D341Med (cell line): ENCODE results near the gene MYZAP.
A peak's percentile ranks its signal among the peaks of the same experiment; 100 is the strongest.

Experiments
- DNase-seq: peaks from one replicate; pipeline ENCODE4 v3.0.0; 2012; ENCODE audit warnings: low spot score

Gene MYZAP

GRCh38 chr15:57591822-57592367 is at the start of gene MYZAP:
Gene MYZAP (plus strand): TSS chr15:57591904. CDS start chr15:57592035, 131 bp downstream.
- peak; percentile 75 for DNase-seq

- no peak for DNase-seq
Measured at GRCh38 chr15:57542505-57542817, 49.2 kb upstream of the MYZAP start.

GRCh38 chr15:57544848-57545480 is 46.7 kb upstream of the MYZAP start:
- no peak for DNase-seq

- DNase-seq, result no peak
Measured at GRCh38 chr15:57545995-57546394, 45.7 kb upstream of the MYZAP start.

DNA sequence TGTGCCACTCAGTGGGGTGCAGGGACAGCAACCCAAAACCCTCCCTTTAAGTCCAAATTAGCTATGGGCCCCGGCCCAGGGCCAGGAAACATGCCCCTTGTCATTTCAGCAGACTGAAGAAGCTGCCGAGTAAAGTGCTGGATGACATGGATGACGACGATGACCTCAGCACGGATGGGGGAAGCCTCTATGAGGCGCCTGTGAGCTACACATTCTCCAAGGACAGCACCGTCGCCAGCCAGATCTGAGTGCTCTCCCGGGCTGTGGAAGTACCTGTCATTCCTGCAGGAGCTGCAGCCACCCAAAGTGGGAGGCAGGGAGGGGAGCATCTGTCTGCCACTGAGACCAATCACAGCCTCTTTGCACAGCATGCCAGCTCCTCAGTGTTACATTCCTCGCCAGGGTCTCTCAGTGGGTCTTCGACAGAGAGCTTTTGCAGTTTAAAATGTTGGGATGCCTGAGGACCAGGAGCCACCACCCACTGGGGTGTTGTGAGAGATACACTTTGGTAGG is 44.4 kb upstream of the MYZAP start:
- no peak for DNase-seq

- no peak for DNase-seq
Measured at GRCh38 chr15:57548351-57548750, 43.4 kb upstream of the MYZAP start.

- DNase-seq, result no peak
Measured at GRCh38 chr15:57548835-57549234, 42.9 kb upstream of the MYZAP start.

DNA sequence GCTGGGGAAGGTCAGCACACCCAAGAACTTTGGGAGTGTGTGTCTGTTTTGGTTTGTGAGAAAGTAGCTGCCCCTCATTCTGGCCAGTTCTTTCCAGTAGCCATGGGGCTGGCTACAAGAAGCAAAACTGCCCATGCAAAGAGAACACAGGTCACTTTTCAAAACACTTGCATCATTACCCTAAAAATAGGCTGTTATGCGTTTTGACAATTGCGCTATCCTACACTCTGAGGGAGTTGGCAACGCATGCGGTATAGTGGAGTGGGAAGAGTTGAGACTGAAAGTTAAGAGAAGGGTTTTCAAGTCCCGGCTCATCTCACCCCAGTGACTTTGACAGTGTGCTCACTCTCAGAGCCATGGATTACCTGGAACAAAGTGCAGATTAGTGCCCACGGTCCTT is 41.8 kb upstream of the MYZAP start:
- DNase-seq, result no peak

DNA sequence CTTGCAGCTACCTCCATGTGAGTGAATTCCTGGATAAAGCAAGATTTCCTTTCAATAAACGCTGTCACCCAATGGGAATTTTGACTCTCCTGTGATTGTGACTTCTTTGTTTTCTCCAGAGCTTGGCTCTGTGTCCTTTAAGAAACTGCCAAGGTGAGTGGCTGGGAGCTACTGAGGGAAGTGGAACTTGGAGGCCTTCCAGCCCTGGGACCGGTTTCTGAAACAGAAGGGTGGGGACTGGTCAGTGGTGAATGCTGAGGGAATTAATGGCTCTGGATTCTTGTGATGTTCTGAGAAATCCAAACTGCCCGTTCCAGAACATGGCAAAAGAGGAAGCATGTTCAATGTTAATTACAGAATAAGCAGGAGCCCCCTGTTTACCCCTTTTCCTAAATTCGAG is 41.1 kb upstream of the MYZAP start:
- DNase-seq, result no peak

- DNase-seq, result no peak
Measured at GRCh38 chr15:57551715-57552677, 39.7 kb upstream of the MYZAP start.

- no peak for DNase-seq
Measured at GRCh38 chr15:57552678-57553334, 38.9 kb upstream of the MYZAP start.

GRCh38 chr15:57553526-57553925 is 38.2 kb upstream of the MYZAP start:
- DNase-seq, result no peak

DNA sequence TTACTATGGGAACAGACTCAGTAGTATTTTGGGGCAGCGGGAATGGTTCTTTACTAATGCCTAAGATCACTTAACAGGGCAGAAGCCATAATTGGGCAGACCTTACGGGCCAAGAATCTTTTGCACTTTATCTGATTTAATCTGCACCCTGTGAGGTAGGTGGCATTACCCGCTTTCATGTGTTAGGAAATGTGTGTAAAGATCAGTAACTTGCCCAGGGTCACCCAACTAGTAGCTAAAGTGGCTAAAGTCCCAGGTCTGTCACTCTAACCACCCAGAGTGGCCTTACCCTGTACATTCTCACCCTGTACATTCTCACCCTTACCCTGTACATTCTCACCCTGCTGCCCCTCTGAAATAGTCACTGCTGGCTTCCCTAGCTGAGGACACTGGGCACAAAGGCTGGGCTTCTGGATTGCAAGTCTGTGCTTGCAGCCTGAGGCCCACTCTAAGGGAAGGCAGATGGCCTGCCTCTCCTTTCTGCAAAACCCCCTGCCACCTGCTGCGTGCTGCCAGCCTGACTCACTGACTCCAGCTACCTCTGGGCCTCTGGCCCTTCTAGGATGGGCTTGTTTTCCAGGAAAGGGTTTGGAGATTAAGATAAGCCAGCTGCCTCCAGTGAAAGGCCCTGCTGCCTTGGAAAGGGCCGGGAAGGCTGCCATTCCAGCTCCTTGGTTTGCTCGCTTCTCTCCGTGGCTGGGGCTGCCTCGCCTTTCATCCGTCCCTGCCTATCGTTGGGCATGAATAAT is 37.5 kb upstream of the MYZAP start:
- DNase-seq, result no peak

GRCh38 chr15:57554812-57555179 is 36.9 kb upstream of the MYZAP start:
- DNase-seq, result no peak

- no peak for DNase-seq
Measured at GRCh38 chr15:57555270-57555669, 36.4 kb upstream of the MYZAP start.

GRCh38 chr15:57556040-57556439 is 35.7 kb upstream of the MYZAP start:
- no peak for DNase-seq

- no peak for DNase-seq
Measured at GRCh38 chr15:57557267-57557666, 34.4 kb upstream of the MYZAP start.

- DNase-seq, result no peak
Measured at GRCh38 chr15:57557810-57558209, 33.9 kb upstream of the MYZAP start.

DNA sequence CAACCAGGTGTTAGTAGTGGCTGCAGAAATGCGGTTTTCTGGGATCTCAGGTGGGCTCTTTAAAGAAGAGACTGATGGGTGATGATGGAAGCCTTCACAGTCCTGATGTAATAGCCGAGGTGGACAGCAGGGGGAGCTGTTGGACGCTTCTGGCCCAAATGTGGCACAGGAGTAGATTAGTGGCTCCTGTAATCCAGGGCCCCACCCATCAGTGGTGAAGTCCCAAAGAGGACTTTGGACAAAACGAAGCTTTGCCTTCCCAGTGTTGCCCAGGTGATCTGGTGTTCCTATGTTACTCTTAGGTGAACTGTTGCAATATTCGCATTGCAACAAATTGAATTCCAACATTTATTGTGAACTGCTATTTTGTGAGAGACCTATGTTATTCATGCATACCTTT is 31.8 kb upstream of the MYZAP start:
- DNase-seq, result peak; percentile 80

DNA sequence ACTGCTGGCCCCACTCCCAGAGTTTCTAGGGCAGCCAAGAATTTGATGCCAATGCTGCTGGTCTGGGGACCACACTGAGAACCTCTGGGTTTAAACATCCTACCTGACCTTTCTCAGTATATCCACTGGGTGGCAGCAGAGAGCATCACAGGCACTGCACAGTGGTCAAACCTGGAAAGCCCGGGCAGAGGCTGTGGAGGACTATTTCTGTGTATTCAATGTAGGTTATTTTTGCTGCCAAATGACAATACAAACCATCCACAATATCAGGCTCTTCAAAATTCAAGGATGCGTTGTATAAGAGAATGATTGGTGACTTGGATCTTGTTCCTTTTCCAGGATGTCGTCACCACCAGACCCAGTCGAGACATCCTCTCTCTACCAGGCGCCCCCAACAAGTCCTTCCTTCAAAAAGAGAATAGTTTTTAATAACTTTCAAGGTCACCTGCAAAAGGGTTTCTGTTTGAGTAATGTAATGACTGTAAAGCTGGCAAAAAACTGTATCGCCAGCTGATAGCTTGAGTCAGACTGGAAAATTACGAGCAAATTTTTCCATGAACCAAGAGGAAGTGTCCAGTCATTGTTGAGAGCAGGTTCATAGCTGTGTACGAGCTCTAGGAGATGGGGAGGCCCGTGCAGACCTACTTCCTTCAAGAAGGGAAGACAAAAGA is 30.5 kb upstream of the MYZAP start:
- DNase-seq, result peak; percentile 77

DNA sequence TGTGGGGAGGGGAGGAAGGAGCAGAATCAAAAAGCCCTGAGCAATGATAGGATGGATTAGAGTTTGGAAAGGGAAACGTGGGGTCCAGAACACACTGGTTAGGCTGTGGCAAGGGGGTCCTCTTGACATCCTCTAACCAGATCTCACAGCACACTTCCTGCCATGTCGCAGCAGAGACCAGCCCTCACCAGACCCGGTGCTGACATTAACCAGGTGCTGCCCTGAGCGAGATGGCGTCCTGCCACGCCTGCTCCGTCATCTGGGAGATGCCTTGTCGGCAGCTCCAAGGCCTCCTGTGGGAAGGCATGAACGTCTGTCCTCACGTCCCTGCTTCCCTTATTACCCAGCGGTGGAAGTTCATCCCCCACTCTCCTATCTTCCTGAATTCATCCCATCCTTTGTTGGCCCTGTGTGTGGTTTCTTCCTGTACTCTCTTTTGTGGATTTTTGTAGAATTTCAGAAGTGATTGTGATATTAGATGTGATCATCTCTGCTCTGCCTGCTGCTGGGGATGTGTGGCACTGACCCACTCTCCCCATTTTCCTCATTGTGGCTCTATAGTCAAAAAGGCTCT is 29.4 kb upstream of the MYZAP start:
- DNase-seq, result no peak
